Measurements from ENCODE around the gene HEXIM2. TPM values are rescaled to one million over a fixed set of nuclear protein-coding genes. Genes with fewer than 3 reads are reported as not detected.

The HEXIM2 gene
- polyA plus RNA-seq, 1 donor (not counting 4 experiments of a cell fraction or from before 2014, with no cell fraction given), result 2.3 TPM

- H3K79me2 ChIP-seq (ENCODE audit: control insufficient read depth, insufficient read depth, low read length), result peaks cover 4% of the 10 kb centered on the region
- peak overlapping the region; percentile 61 for H3K27ac ChIP-seq (ENCODE audit: control insufficient read depth, insufficient read depth, low read length)
- no peak for DNase-seq (ENCODE audit: low read depth, low spot score)
- no peak for FAIRE-seq
- peak overlapping the region; percentile 79 for H3K9ac ChIP-seq (ENCODE audit: control insufficient read depth, extremely low read depth, insufficient read depth, low read length)
- H3K36me3 ChIP-seq (ENCODE audit: control insufficient read depth in 2 of 2, extremely low read depth in 1 of 2, insufficient read depth in 2 of 2, low read length in 2 of 2), result no peaks in the 10 kb centered on the region
- peak overlapping the region in 2 of 3 experiments; percentile 58 to 60 for H3K4me3 ChIP-seq (ENCODE audit: control insufficient read depth in 2 of 3, extremely low read depth in 1 of 3, insufficient read depth in 2 of 3, low read depth in 1 of 3, low read length in 3 of 3)
- H3K27me3 ChIP-seq (ENCODE audit: control insufficient read depth, extremely low read depth, insufficient read depth, low read length), result no peaks in the 10 kb centered on the region
- H2AFZ ChIP-seq (ENCODE audit: control insufficient read depth, low read length), result peak overlapping the region; percentile 67
- TF ChIP-seq CTCF (optimal IDR thresholded peaks at IDR 0.05 in 1 of 3, IDR thresholded peaks at IDR 0.05 in 1 of 3, conservative IDR thresholded peaks at IDR 0.05 in 1 of 3; ENCODE audit: extremely low read depth in 1 of 3, insufficient read depth in 2 of 3, low read length in 3 of 3) (no peak), EZH2 (IDR thresholded peaks at IDR 0.05; ENCODE audit: low read length) (no peak)
- dilution Hi-C loops (cut with MboI; ENCODE audit: extremely low pct_ligation_motif_present, low sequenced_read_pairs), result no loop called here
- H3K4me1 ChIP-seq (ENCODE audit: control insufficient read depth, extremely low read depth, insufficient read depth, low read length), result peaks cover 27% of the 10 kb centered on the region
- no peaks in the 10 kb centered on the region for H3K9me1 ChIP-seq (ENCODE audit: control insufficient read depth, extremely low read depth, insufficient read depth, low read length)
- H3K9me3 ChIP-seq (ENCODE audit: control insufficient read depth, low read depth, low read length), result no peaks in the 10 kb centered on the region
- H3K4me2 ChIP-seq (ENCODE audit: control insufficient read depth, extremely low read depth, insufficient read depth, low read depth, low read length), result peak overlapping the region; percentile 87
- H4K20me1 ChIP-seq (ENCODE audit: control insufficient read depth, extremely low read depth, insufficient read depth, low read length), result no peaks in the 10 kb centered on the region
Observed at GRCh38 chr17:45143767-45144198, 17.9 kb upstream of the HEXIM2 start.

GRCh38 chr17:45144199-45145034 is 17.3 kb upstream of the HEXIM2 start:
- Histone ChIP-seq H3K36me3 (ENCODE audit: control insufficient read depth in 2 of 2, extremely low read depth in 1 of 2, insufficient read depth in 2 of 2, low read length in 2 of 2) (no peaks in the 10 kb centered on the region), H3K4me2 (ENCODE audit: control insufficient read depth, extremely low read depth, insufficient read depth, low read depth, low read length) (peak overlapping the region; percentile 87), H3K9me1 (ENCODE audit: control insufficient read depth, extremely low read depth, insufficient read depth, low read length) (no peaks in the 10 kb centered on the region), H3K4me3 (ENCODE audit: control insufficient read depth in 2 of 3, extremely low read depth in 1 of 3, insufficient read depth in 2 of 3, low read depth in 1 of 3, low read length in 3 of 3) (peak overlapping the region in 2 of 3 experiments; percentile 58 to 60), H3K4me1 (ENCODE audit: control insufficient read depth, extremely low read depth, insufficient read depth, low read length) (peaks cover 27% of the 10 kb centered on the region), H2AFZ (ENCODE audit: control insufficient read depth, low read length) (peak overlapping the region; percentile 67), H3K79me2 (ENCODE audit: control insufficient read depth, insufficient read depth, low read length) (peaks cover 10% of the 10 kb centered on the region), H4K20me1 (ENCODE audit: control insufficient read depth, extremely low read depth, insufficient read depth, low read length) (no peaks in the 10 kb centered on the region), H3K9me3 (ENCODE audit: control insufficient read depth, low read depth, low read length) (no peaks in the 10 kb centered on the region), H3K9ac (ENCODE audit: control insufficient read depth, extremely low read depth, insufficient read depth, low read length) (peak overlapping the region; percentile 79), H3K27ac (ENCODE audit: control insufficient read depth, insufficient read depth, low read length) (peak overlapping the region; percentile 61), H3K27me3 (ENCODE audit: control insufficient read depth, extremely low read depth, insufficient read depth, low read length) (no peaks in the 10 kb centered on the region)
- DNase-seq (ENCODE audit: low read depth, low spot score) (no peak), FAIRE-seq (no peak)
- no peak for TF ChIP-seq EZH2 (IDR thresholded peaks at IDR 0.05; ENCODE audit: low read length)
- no peak for TF ChIP-seq CTCF (optimal IDR thresholded peaks at IDR 0.05 in 1 of 3, IDR thresholded peaks at IDR 0.05 in 1 of 3, conservative IDR thresholded peaks at IDR 0.05 in 1 of 3; ENCODE audit: extremely low read depth in 1 of 3, insufficient read depth in 2 of 3, low read length in 3 of 3)
- dilution Hi-C loops (cut with MboI; ENCODE audit: extremely low pct_ligation_motif_present, low sequenced_read_pairs), result no loop called here
